Measurements from ENCODE around the gene AMY2B.
"Not testable (repeated sequence)": the region's sequence is repeated elsewhere in the genome, so short reads cannot be mapped to it uniquely, and the experiment has no call there.

AMY2B gene

DNA sequence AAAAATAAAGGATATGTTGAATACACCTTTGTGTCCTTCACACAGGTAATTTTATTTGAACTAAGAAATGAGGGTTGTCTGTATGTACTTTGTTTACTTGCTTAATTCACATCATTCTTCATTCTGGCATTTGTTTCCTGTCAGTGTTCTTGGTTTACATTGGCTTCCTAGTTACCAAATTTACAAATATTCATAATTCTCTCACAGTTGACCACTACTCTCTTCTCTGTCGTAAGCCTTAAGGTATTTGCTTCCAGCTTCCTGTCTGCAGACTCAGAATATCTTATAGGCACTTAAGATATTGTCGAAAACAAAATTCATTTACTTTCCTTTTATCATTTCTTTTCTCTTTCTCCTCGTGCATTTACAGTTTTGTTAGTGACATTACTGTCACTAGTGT is 30.0 kb upstream of the AMY2B start:
- TF ChIP-seq, protein P1, sequence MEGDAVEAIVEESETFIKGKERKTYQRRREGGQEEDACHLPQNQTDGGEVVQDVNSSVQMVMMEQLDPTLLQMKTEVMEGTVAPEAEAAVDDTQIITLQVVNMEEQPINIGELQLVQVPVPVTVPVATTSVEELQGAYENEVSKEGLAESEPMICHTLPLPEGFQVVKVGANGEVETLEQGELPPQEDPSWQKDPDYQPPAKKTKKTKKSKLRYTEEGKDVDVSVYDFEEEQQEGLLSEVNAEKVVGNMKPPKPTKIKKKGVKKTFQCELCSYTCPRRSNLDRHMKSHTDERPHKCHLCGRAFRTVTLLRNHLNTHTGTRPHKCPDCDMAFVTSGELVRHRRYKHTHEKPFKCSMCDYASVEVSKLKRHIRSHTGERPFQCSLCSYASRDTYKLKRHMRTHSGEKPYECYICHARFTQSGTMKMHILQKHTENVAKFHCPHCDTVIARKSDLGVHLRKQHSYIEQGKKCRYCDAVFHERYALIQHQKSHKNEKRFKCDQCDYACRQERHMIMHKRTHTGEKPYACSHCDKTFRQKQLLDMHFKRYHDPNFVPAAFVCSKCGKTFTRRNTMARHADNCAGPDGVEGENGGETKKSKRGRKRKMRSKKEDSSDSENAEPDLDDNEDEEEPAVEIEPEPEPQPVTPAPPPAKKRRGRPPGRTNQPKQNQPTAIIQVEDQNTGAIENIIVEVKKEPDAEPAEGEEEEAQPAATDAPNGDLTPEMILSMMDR (conservative IDR thresholded peaks at IDR 0.05; ENCODE audit: low read depth, low read length): no peak
- peak; percentile 21 for DNase-seq (ENCODE audit: low read depth)
- no peak overlapping the region for H3K4me3 ChIP-seq (ENCODE audit: low read depth, low read length)

DNA sequence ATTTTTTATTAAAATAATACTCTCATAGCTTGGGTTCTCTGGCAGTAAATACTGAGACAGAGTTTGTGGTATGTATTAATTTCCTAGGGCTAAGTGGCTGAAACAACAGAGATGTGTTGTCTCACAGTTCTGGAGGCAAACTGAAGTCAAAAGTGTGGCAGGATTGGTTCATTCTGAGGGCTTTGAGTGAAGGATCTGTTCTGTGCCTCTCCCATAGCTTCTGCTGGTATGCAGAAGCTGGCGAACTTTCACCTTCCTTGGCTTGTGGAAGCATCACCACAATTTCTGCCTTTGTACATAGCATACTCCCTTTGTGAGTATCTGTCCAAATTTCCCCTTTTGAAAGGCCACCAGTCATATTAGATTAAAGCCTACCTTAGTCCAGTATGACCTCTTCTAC is 24.9 kb upstream of the AMY2B start:
- TF ChIP-seq, protein P1 (conservative IDR thresholded peaks at IDR 0.05; ENCODE audit: low read depth, low read length): no peak
- peak; percentile 54 for DNase-seq (ENCODE audit: low read depth)
- no peak overlapping the region for H3K4me3 ChIP-seq (ENCODE audit: low read depth, low read length)

DNA sequence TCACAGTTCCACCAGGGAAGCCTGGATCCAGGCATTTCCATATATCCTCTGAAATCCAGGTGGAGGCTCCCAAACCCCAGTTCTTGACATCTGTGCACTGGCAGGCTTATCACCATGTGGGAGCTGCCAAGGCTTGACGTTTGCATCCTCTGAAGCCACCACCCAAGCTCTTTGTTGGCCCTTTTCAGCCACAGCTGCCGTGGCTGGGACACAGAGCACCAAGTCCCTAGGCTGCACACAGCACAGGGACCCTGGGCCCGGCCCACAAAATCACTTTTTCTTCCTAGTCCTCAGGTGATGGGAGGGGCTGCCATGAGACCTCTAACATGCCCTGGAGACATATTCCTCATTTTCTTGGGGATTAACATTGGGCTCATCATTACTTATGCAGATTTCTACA is 23.5 kb upstream of the AMY2B start:
- TF ChIP-seq, protein P1 (conservative IDR thresholded peaks at IDR 0.05; ENCODE audit: low read depth, low read length): no peak
- DNase-seq (ENCODE audit: low read depth): no peak
- H3K4me3 ChIP-seq (ENCODE audit: low read depth, low read length): no peak overlapping the region

DNA sequence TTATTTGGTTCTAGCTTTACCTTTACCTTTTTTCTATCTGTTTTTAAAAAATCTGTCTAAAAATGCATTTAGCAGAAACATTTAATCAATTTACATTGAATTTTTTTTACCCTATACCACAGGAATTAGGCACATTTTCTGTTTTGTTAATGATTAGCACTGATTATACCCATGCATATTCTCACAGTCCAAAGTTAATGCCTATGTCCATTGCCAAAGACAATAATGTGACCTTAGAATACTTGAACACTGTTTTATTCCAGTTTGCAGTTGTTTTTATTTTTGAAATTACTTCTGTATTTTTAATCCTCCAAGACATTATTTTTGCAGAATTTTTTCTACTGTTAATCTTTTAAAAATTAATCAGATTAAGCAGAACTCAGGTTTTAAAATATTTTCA is 11.0 kb upstream of the AMY2B start:
- DNase-seq (ENCODE audit: low read depth): no peak
- TF ChIP-seq, protein P1 (conservative IDR thresholded peaks at IDR 0.05; ENCODE audit: low read depth, low read length): no peak
- no peak overlapping the region for H3K4me3 ChIP-seq (ENCODE audit: low read depth, low read length)

DNA sequence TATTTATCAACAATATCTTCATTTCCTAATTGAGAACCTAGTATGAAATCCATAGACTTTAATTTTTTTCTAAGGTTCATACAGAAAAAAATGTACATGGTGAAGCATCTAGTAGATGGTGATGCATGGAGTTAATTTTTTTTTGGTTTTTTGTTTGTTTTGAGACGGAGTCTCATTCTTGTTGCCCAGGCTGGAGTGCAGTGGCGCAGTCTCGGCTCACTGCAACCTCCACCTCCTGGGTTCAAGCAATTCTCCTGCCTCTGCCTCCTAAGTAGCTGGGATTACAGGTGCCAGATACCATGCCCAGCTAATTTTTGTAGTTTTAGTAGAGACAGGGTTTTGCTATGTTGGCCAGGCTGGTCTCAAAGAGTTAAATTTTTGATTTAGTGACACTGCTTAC is 10.3 kb upstream of the AMY2B start:
- not testable (repeated sequence) for H3K4me3 ChIP-seq (ENCODE audit: low read depth, low read length); DNase-seq (ENCODE audit: low read depth)

DNA sequence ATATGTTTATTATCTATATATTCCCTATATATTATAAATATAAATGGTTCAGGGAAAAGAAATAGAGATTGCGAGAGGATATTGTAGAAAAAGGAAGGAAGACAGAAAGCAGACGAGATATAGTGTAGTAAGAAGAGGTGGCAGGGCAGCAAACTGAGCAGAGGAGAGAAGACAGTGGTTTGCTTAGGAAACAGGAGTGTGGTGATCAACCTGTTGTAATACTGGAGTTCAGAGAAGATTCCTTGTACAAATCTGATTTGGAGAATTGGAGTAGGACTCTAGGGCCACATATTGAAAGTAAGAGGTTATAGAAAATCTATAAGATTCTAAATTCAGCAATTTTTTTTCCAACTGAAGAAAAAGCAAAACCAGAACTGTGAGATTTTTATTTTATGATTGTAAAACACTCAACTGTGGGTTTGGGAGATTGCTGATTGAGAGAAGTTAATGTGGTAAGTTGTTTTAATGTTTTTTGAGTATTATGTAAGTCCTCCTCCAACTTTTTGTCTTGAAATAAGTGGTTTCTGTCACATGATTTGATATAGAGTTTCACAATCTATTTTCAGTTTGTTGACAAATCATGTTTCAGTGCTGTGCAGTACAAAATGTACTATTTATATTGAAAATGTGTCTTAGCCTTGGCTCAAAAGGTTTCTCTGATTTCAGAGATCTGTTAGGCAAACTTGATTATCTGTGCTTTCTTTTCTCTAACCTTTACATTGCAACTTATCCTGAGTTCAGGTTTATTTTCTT is 9.6 kb upstream of the AMY2B start:
- peak; percentile 73 for DNase-seq (ENCODE audit: low read depth)

DNA sequence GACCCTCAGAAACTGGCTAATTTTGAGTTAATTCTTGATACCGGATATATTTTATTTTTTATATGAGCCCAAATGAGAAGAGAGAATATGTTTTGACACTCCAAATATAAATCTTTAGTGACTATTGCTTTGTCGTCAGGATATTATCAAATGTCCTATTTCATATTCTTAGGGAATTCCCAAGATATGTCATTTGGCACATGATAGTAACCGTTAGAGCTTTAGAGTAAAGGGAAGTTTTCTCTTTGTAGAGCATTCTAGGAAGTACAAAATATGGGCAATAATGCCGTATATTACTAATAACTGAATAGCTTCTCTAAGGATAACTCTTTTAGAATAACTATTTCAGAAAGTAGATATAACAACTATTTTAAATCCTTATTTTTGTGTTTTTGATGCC is 8.3 kb upstream of the AMY2B start:
- no peak overlapping the region for H3K4me3 ChIP-seq (ENCODE audit: low read depth, low read length)
- DNase-seq (ENCODE audit: low read depth): no peak
- TF ChIP-seq, protein P1 (conservative IDR thresholded peaks at IDR 0.05; ENCODE audit: low read depth, low read length): no peak

More for the DNA sequence above, 9.6 kb upstream of the AMY2B start:
- TF ChIP-seq, protein P1 (conservative IDR thresholded peaks at IDR 0.05; ENCODE audit: low read depth, low read length): no peak
- no peak overlapping the region for H3K4me3 ChIP-seq (ENCODE audit: low read depth, low read length)

Measured in choroid plexus epithelial cell (primary cell).